ENCODE measurements around the gene SCNN1A. TPM values are rescaled to one million over a fixed set of nuclear protein-coding genes. Genes with fewer than 3 reads are reported as not detected.

SCNN1A gene
- under 1 TPM; 0.77 to 0.93 TPM for total RNA-seq
- polyA plus RNA-seq = 0.49 TPM

DNA sequence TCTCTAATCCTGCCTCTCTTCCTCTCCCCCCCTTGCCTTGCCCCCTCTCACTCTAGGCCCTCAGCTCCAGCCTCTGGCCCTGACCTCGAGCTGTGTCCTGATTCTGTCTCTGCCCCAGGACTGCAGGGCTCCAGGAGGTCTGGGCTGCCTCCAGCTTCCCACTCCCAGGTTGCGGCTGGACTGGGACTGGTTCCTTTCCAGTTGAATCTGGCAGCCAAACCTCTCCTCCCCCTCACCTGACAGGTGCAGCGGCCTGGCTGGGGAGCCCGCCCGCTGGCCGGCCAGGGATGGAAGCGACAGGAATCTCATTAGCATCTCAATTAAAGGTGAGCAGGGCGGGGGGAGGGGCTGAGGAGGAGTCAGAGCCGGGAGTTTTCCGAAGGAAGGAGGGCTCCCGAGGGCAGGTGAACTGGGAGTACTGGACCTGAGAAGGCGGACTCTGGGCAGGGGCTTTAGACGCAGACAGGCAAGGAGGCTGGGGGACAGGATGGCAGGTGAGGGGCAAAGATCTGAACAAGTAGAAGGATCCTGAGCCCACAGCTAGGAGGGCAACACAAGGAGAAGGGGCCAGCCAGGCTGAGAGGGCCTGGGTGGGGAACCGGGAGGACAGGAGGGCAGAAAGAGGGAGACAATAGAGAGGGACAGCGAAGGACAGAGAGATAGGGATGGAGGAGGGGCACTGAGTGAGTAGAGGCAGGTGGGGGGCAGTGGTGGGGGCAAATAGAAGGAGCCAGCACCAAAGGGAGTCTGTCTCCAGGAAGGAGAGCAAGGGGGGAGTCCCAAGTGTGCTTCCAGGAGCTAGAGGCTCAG, at the start of gene SCNN1A:
Gene SCNN1A (minus strand): TSS at position 295 of the 810 bp plus-strand sequence. CDS start 780 bp downstream, outside the sequence.
- H3K4me3 Mint-ChIP-seq = peak within 1 kb of the TSS in 6 of 7 donors; percentile 26 to 69 (median 52)
- Histone ChIP-seq H3K4me1 (ENCODE audit: insufficient read depth, low read length) (peaks cover 20% of the 10 kb centered on the region), H3K9me3 (ENCODE audit: low read length) (no peaks in the 10 kb centered on the region), H3K27ac (ENCODE audit: low read depth, low read length) (no peak within 1 kb of the TSS), H3K4me3 (ENCODE audit: low read length) (no peak within 1 kb of the TSS), H3K36me3 (ENCODE audit: insufficient read depth, low read length) (no peaks in the 10 kb centered on the region), H3K27me3 (ENCODE audit: insufficient read depth, low read length, poor library complexity, severe bottlenecking) (no peaks in the 10 kb centered on the region)
- H3K27ac Mint-ChIP-seq = peak within 1 kb of the TSS in 6 of 8 donors; percentile 35 to 96 (median 66)
- peaks cover 4 to 6% of the 10 kb centered on the region in 2 donors for H3K27me3 Mint-ChIP-seq
- H3K36me3 Mint-ChIP-seq = no peaks in the 10 kb centered on the region
- no peak for DNase-seq
- peaks cover 20 to 44% (median 29%) of the 10 kb centered on the region in 3 donors for H3K4me1 Mint-ChIP-seq
- POLR2A ChIA-PET = no interaction called here
- no peaks in the 10 kb centered on the region for H3K9me3 Mint-ChIP-seq
- CTCF ChIA-PET = interaction anchor here (1.2 kb wide), 1 partner anchor 52 kb away, joined by 5 read pairs; no protein-coding TSS in a partner anchor

DNA sequence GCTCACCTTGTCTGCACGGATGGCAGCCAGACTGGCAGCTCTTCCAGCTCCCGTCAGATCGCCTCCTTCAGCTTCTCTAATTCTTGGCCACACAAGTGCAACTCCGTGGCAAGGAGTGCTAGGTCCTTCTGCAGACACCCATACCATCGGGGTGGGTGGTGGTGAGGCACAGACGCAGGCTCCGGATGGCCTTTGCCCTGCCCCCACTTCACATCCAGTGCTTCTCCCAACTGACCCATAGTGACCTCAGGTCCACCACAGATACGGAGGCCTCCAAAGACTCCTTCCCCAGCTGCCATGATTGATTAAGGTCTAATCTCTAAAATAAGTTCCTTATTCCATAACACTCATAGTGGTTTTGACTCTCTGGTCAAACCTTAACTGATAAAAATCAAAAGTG, 49.5 kb upstream of the SCNN1A start:
- no peak for DNase-seq
- no peak overlapping the region for H3K4me3 ChIP-seq (ENCODE audit: low read length)
- CTCF ChIA-PET = interaction anchor here (0.8 to 7.7 kb wide), 14 partner anchors 9 to 132 kb away, joined by 3 to 107 read pairs (median 24); partner anchors contain the start of genes CD27, GAPDH, MRPL51 and TAPBPL
- H3K27ac ChIP-seq (ENCODE audit: low read depth, low read length) = no peak overlapping the region
- Mint-ChIP-seq H3K4me3 (no peak overlapping the region), H3K27ac (peak overlapping the region in 6 of 8 donors; percentile 46 to 87 (median 61)), H3K27me3 (no peaks in the 10 kb centered on the region), H3K9me3 (no peaks in the 10 kb centered on the region), H3K36me3 (no peaks in the 10 kb centered on the region), H3K4me1 (peaks cover 40 to 46% (median 41%) of the 10 kb centered on the region in 3 donors)
- no peaks in the 10 kb centered on the region for H3K9me3 ChIP-seq (ENCODE audit: low read length)
- peaks cover 49% of the 10 kb centered on the region for H3K4me1 ChIP-seq (ENCODE audit: insufficient read depth, low read length)
- POLR2A ChIA-PET = interaction anchor here (1.2 to 2.8 kb wide), 5 partner anchors 19 to 113 kb away, joined by 5 to 12 read pairs (median 6); partner anchors contain the start of genes CD27 and TAPBPL
- H3K36me3 ChIP-seq (ENCODE audit: insufficient read depth, low read length) = no peaks in the 10 kb centered on the region
- no peaks in the 10 kb centered on the region for H3K27me3 ChIP-seq (ENCODE audit: insufficient read depth, low read length, poor library complexity, severe bottlenecking)

DNA sequence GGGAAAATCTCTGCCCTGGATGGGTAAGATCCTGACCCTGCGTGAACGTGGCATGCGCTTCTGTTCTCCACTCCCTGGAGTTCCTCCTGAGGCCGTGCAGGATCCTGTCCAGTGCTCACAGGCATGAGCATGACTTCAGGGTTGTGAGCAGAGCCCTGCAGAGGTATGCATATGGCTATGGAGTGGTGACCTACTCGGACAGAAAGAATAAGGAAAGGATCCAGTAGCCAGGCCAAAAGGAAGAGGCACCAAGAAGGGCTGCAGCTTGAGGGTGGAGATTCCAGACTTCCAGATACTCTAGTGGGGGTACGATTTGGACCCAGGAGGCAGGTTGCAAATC, 48.6 kb upstream of the SCNN1A start:
- H3K27ac ChIP-seq (ENCODE audit: low read depth, low read length) = no peak overlapping the region
- ChIA-PET CTCF (interaction anchor here (0.7 to 7.7 kb wide), 24 partner anchors 10 to 133 kb away, joined by 3 to 107 read pairs (median 6); partner anchors contain the start of genes CD27, GAPDH, MRPL51 and TAPBPL), POLR2A (interaction anchor here (0.7 to 2.8 kb wide), 10 partner anchors 20 to 114 kb away, joined by 3 to 12 read pairs (median 4); partner anchors contain the start of genes CD27, GAPDH, MRPL51 and VAMP1)
- H3K4me1 ChIP-seq (ENCODE audit: insufficient read depth, low read length) = peaks cover 46% of the 10 kb centered on the region
- no peaks in the 10 kb centered on the region for H3K36me3 ChIP-seq (ENCODE audit: insufficient read depth, low read length)
- H3K9me3 Mint-ChIP-seq = no peaks in the 10 kb centered on the region
- peak overlapping the region in 2 of 7 donors; percentile 43 to 53 for H3K4me3 Mint-ChIP-seq
- peaks cover 0 to 4% of the 10 kb centered on the region in 2 donors for H3K27me3 Mint-ChIP-seq
- H3K27ac Mint-ChIP-seq = peak overlapping the region in 7 of 8 donors; percentile 41 to 90 (median 69)
- H3K4me1 Mint-ChIP-seq = peaks cover 36 to 43% (median 41%) of the 10 kb centered on the region in 3 donors
- no peaks in the 10 kb centered on the region for H3K36me3 Mint-ChIP-seq
- no peak for DNase-seq
- peak overlapping the region; percentile 35 for H3K4me3 ChIP-seq (ENCODE audit: low read length)
- no peaks in the 10 kb centered on the region for H3K27me3 ChIP-seq (ENCODE audit: insufficient read depth, low read length, poor library complexity, severe bottlenecking)
- no peaks in the 10 kb centered on the region for H3K9me3 ChIP-seq (ENCODE audit: low read length)

DNA sequence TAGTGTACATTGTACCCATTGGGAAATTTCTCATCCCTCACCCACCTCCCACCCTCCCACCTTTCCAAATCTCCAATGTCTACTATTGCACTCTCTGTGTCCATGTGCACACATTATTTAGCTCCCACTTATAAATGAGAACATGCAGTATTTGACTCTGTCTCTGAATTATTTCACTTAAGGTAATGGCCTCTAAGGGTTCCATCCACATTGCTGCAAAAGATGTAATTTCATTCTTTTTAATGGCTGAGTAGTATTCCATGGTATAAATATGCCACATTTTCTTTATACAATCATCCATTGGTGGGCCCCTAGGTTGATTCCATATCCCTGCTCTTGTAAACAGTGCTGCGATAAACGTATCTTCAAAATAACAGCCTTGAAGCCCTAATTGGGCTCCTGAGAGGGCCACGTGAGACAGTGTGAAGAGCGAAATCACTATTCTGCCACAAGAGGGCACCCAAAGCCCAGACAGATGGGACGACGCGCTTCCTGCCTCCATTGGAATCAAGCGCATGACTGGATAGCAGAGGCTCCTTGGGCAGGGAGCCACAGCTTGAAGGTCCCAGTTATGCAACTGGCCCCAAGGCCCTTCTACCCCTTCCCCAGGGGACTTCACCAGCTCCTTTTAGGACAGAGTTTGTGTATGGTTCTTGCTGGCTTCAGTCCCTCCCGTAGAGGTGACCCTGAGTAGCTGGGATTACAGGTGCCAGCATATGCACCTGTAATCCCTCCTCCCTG, 48.1 kb upstream of the SCNN1A start:
- H3K36me3 ChIP-seq (ENCODE audit: insufficient read depth, low read length) = no peaks in the 10 kb centered on the region
- Mint-ChIP-seq H3K4me3 (peak overlapping the region in 4 of 7 donors; percentile 5 to 53 (median 24)), H3K9me3 (no peaks in the 10 kb centered on the region), H3K27ac (peak overlapping the region; percentile 41 to 90 (median 70)), H3K27me3 (peaks cover 0 to 4% of the 10 kb centered on the region in 2 donors), H3K4me1 (peaks cover 36 to 43% (median 40%) of the 10 kb centered on the region in 3 donors), H3K36me3 (no peaks in the 10 kb centered on the region)
- no peaks in the 10 kb centered on the region for H3K27me3 ChIP-seq (ENCODE audit: insufficient read depth, low read length, poor library complexity, severe bottlenecking)
- no peaks in the 10 kb centered on the region for H3K9me3 ChIP-seq (ENCODE audit: low read length)
- peak overlapping the region; percentile 35 for H3K4me3 ChIP-seq (ENCODE audit: low read length)
- ChIA-PET CTCF (interaction anchor here (0.7 to 7.7 kb wide), 25 partner anchors 10 to 134 kb away, joined by 3 to 107 read pairs (median 6); partner anchors contain the start of genes CD27, GAPDH, MRPL51 and TAPBPL), POLR2A (interaction anchor here (0.5 to 2.8 kb wide), 11 partner anchors 21 to 134 kb away, joined by 3 to 12 read pairs (median 5); partner anchors contain the start of genes CD27, GAPDH, MRPL51 and VAMP1)
- no peak overlapping the region for H3K27ac ChIP-seq (ENCODE audit: low read depth, low read length)
- DNase-seq = peak; percentile 60 to 87 (median 82)
- peaks cover 46% of the 10 kb centered on the region for H3K4me1 ChIP-seq (ENCODE audit: insufficient read depth, low read length)

DNA sequence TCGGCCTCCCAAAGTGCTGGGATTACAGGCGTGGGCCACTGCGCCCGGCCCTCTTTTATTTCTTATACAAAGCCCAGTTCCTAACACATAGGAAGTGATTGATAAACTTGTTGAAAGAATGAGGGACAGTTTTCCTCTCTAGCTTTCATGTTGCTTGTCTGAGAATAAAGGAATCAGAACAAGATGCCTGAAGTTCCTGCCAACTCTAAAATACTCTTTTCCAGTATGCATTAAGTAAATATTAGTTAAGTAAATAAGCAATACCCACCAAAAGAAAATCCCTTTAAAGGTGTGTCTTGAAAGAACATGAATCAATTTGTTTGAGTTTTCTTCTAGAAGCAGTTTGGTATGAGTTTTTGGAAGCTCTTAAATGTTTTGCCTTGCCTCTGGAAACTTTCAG, 45.0 kb upstream of the SCNN1A start:
- ChIA-PET POLR2A (interaction anchor here (0.7 kb wide), 1 partner anchor 51 kb away, joined by 3 read pairs; no protein-coding TSS in a partner anchor), CTCF (interaction anchor here (0.6 to 1.5 kb wide), 3 partner anchors 84 to 118 kb away, joined by 3 to 4 read pairs (median 3); no protein-coding TSS in a partner anchor)
- Mint-ChIP-seq H3K9me3 (no peaks in the 10 kb centered on the region), H3K4me1 (peaks cover 14 to 18% (median 14%) of the 10 kb centered on the region in 3 donors), H3K36me3 (no peaks in the 10 kb centered on the region), H3K4me3 (no peak overlapping the region), H3K27ac (no peak overlapping the region), H3K27me3 (peaks cover 6 to 7% of the 10 kb centered on the region in 2 donors)
- no peak overlapping the region for H3K27ac ChIP-seq (ENCODE audit: low read depth, low read length)
- no peak overlapping the region for H3K4me3 ChIP-seq (ENCODE audit: low read length)
- DNase-seq = no peak
- peaks cover 19% of the 10 kb centered on the region for H3K4me1 ChIP-seq (ENCODE audit: insufficient read depth, low read length)
- no peaks in the 10 kb centered on the region for H3K27me3 ChIP-seq (ENCODE audit: insufficient read depth, low read length, poor library complexity, severe bottlenecking)
- no peaks in the 10 kb centered on the region for H3K36me3 ChIP-seq (ENCODE audit: insufficient read depth, low read length)
- H3K9me3 ChIP-seq (ENCODE audit: low read length) = no peaks in the 10 kb centered on the region

DNA sequence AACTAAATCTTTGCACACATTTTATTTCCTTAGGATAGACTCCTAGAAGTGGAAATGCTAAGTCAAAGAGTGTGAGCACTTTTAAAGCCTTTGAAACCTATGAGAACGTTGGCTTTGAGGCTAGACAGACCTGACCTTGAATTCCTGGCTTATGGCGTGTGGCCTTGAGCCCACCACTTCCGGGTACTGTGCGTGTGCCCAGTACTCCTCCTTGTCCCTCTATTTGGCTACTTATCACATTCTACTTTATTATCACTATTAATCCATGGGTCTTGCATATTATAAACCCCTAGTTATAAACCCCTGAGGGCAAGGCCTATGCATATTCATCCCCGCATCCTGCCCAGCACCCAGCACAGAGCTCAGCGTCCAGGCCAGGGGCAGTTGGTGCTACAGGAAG, 43.4 kb upstream of the SCNN1A start:
- ChIA-PET POLR2A (interaction anchor here (0.7 kb wide), 1 partner anchor 83 kb away, joined by 4 read pairs; no protein-coding TSS in a partner anchor), CTCF (interaction anchor here (1.2 to 1.5 kb wide), 2 partner anchors 47 to 95 kb away, joined by 4 to 8 read pairs; no protein-coding TSS in a partner anchor)
- peaks cover 7 to 8% (median 7%) of the 10 kb centered on the region in 3 donors for H3K4me1 Mint-ChIP-seq
- Histone ChIP-seq H3K27me3 (ENCODE audit: insufficient read depth, low read length, poor library complexity, severe bottlenecking) (no peaks in the 10 kb centered on the region), H3K4me3 (ENCODE audit: low read length) (no peak overlapping the region), H3K36me3 (ENCODE audit: insufficient read depth, low read length) (no peaks in the 10 kb centered on the region), H3K9me3 (ENCODE audit: low read length) (no peaks in the 10 kb centered on the region), H3K4me1 (ENCODE audit: insufficient read depth, low read length) (peaks cover 8% of the 10 kb centered on the region), H3K27ac (ENCODE audit: low read depth, low read length) (no peak overlapping the region)
- H3K9me3 Mint-ChIP-seq = no peaks in the 10 kb centered on the region
- no peak overlapping the region for H3K4me3 Mint-ChIP-seq
- no peak for DNase-seq
- no peaks in the 10 kb centered on the region for H3K36me3 Mint-ChIP-seq
- H3K27ac Mint-ChIP-seq = no peak overlapping the region
- H3K27me3 Mint-ChIP-seq = peaks cover 7 to 8% of the 10 kb centered on the region in 2 donors

DNA sequence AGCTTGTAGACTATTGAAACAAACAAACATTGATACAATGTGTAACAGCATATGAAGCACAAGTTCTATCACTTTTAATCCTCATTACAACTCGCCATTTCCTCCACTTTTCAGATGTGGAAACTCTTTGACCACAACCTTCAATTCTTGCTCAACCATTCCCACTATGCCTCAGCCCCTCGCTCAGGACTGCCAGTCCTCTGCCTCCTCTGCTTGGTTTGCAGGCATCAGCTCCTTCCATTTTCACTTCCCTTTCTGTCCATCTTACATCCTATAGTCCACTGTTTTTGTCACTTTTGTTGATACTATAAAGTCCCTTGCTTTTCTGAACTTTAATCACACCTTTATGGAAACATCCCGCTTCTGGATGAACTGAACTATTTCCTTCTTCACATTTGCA, 41.2 kb upstream of the SCNN1A start:
- POLR2A ChIA-PET = no interaction called here
- no peak overlapping the region for H3K4me3 Mint-ChIP-seq
- H3K36me3 Mint-ChIP-seq = no peaks in the 10 kb centered on the region
- H3K27me3 Mint-ChIP-seq = peaks cover 7 to 8% of the 10 kb centered on the region in 2 donors
- Histone ChIP-seq H3K4me3 (ENCODE audit: low read length) (no peak overlapping the region), H3K27me3 (ENCODE audit: insufficient read depth, low read length, poor library complexity, severe bottlenecking) (no peaks in the 10 kb centered on the region), H3K36me3 (ENCODE audit: insufficient read depth, low read length) (no peaks in the 10 kb centered on the region), H3K27ac (ENCODE audit: low read depth, low read length) (no peak overlapping the region), H3K4me1 (ENCODE audit: insufficient read depth, low read length) (no peaks in the 10 kb centered on the region), H3K9me3 (ENCODE audit: low read length) (no peaks in the 10 kb centered on the region)
- DNase-seq = no peak
- no peaks in the 10 kb centered on the region for H3K9me3 Mint-ChIP-seq
- peak overlapping the region in 1 of 8 donors; percentile 51 for H3K27ac Mint-ChIP-seq
- peaks cover 0 to 2% (median 0%) of the 10 kb centered on the region in 3 donors for H3K4me1 Mint-ChIP-seq
- CTCF ChIA-PET = interaction anchor here (1.9 kb wide), 1 partner anchor 49 kb away, joined by 4 read pairs; no protein-coding TSS in a partner anchor
